HL-60 (cell line): ENCODE results near the gene NALCN.

Experiments used
- DNase-seq, 2 experiments: peaks; one replicate each; pipeline ENCODE4 v3.0.0-alpha.2; 2010 to 2020; ENCODE audit warnings: low read depth in 1 of 2, low spot score in 1 of 2
- H3K27ac ChIP-seq: fragments of 250-450 bp; sonication (Bioruptor Pico); replicated peaks from 2 replicates; pipeline ENCODE4 v1.5.1; 2020; ENCODE audit warnings: mild to moderate bottlenecking, moderate library complexity
- H3K27me3 ChIP-seq: fragments of 250-450 bp; sonication (Bioruptor Pico); 2 replicates; pipeline ENCODE4 v1.5.1; 2021; ENCODE audit warnings: mild to moderate bottlenecking, moderate library complexity; ENCODE audit not compliant: insufficient read depth, poor library complexity, severe bottlenecking
- H3K4me3 ChIP-seq: replicated peaks from 2 replicates; pipeline ENCODE4 v1.5.1; 2011; ENCODE audit warnings: mild to moderate bottlenecking, control low read depth, low read length; ENCODE audit not compliant: insufficient read depth
- GABPA ChIP-seq: IDR thresholded peaks from 2 replicates; pipeline ENCODE4 v1.6.1; 2012; ENCODE audit warnings: low read depth
- POLR2AphosphoS5 ChIP-seq: IDR thresholded peaks from 2 replicates; pipeline ENCODE4 v1.6.1; 2012; ENCODE audit warnings: low read depth
- SPI1 ChIP-seq: IDR thresholded peaks from 2 replicates; pipeline ENCODE4 v1.6.1; 2012; ENCODE audit warnings: low read depth, mild to moderate bottlenecking, borderline replicate concordance
- TF ChIP-seq, protein P1 (sequence below): IDR thresholded peaks from one replicate; pipeline ENCODE4 v1.5.1; 2011; ENCODE audit warnings: low read length, control low read depth, inconsistent platforms; ENCODE audit not compliant: insufficient read depth
- TF ChIP-seq, protein P2 (sequence below): IDR thresholded peaks from 2 replicates; pipeline ENCODE4 v1.6.1; 2012; ENCODE audit warnings: low read depth; ENCODE audit not compliant: insufficient replicate concordance

Gene NALCN

GRCh38 chr13:101412076-101412475 is 4.2 kb downstream of the NALCN start:
- H3K27ac ChIP-seq = no peak overlapping the region
- TF ChIP-seq, protein P1, sequence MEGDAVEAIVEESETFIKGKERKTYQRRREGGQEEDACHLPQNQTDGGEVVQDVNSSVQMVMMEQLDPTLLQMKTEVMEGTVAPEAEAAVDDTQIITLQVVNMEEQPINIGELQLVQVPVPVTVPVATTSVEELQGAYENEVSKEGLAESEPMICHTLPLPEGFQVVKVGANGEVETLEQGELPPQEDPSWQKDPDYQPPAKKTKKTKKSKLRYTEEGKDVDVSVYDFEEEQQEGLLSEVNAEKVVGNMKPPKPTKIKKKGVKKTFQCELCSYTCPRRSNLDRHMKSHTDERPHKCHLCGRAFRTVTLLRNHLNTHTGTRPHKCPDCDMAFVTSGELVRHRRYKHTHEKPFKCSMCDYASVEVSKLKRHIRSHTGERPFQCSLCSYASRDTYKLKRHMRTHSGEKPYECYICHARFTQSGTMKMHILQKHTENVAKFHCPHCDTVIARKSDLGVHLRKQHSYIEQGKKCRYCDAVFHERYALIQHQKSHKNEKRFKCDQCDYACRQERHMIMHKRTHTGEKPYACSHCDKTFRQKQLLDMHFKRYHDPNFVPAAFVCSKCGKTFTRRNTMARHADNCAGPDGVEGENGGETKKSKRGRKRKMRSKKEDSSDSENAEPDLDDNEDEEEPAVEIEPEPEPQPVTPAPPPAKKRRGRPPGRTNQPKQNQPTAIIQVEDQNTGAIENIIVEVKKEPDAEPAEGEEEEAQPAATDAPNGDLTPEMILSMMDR = no peak
- TF ChIP-seq, protein P2, sequence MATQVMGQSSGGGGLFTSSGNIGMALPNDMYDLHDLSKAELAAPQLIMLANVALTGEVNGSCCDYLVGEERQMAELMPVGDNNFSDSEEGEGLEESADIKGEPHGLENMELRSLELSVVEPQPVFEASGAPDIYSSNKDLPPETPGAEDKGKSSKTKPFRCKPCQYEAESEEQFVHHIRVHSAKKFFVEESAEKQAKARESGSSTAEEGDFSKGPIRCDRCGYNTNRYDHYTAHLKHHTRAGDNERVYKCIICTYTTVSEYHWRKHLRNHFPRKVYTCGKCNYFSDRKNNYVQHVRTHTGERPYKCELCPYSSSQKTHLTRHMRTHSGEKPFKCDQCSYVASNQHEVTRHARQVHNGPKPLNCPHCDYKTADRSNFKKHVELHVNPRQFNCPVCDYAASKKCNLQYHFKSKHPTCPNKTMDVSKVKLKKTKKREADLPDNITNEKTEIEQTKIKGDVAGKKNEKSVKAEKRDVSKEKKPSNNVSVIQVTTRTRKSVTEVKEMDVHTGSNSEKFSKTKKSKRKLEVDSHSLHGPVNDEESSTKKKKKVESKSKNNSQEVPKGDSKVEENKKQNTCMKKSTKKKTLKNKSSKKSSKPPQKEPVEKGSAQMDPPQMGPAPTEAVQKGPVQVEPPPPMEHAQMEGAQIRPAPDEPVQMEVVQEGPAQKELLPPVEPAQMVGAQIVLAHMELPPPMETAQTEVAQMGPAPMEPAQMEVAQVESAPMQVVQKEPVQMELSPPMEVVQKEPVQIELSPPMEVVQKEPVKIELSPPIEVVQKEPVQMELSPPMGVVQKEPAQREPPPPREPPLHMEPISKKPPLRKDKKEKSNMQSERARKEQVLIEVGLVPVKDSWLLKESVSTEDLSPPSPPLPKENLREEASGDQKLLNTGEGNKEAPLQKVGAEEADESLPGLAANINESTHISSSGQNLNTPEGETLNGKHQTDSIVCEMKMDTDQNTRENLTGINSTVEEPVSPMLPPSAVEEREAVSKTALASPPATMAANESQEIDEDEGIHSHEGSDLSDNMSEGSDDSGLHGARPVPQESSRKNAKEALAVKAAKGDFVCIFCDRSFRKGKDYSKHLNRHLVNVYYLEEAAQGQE = no peak
- TF ChIP-seq SPI1 (no peak), GABPA (no peak), POLR2AphosphoS5 (no peak)
- peaks cover 24% of the 10 kb centered on the region for H3K27me3 ChIP-seq
- DNase-seq = no peak
- H3K4me3 ChIP-seq = no peak overlapping the region

DNA sequence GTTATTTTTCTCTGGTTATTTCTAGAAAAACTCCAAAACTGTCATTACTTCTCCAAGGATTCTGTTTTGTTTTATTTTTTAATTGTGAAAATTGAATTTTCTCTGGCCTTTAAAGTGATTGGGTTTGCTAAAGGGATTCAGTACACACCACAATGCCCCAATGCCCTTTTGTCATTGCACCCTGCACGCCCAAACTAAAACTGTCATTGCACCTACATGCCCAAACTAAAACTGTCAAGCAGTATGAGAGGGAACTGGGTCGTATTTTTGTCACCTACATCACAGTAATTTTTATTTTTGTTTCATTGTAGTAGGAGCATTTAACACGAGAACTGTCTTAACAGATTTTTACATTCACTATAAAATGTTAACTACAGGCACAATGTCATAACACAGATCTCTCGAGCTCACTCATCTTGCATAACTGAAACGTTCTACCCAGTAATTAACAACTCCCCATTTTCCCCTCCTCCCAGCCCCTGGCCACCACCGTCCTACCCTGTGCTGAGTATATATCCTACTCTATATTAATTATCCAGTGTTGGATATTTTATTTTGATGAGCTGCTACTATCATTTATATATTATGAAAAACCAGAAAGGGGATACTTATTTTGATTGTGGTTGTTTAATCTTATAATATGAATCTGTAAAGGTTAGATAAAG is 7.2 kb downstream of the NALCN start:
- TF ChIP-seq POLR2AphosphoS5 = no peak
- TF ChIP-seq SPI1 = no peak
- TF ChIP-seq, protein P1 = no peak
- TF ChIP-seq, protein P2 = no peak
- no peak for TF ChIP-seq GABPA
- Histone ChIP-seq H3K27me3 (peaks cover under 1% of the 10 kb centered on the region), H3K27ac (no peak overlapping the region), H3K4me3 (no peak overlapping the region)
- DNase-seq = no peak

DNA sequence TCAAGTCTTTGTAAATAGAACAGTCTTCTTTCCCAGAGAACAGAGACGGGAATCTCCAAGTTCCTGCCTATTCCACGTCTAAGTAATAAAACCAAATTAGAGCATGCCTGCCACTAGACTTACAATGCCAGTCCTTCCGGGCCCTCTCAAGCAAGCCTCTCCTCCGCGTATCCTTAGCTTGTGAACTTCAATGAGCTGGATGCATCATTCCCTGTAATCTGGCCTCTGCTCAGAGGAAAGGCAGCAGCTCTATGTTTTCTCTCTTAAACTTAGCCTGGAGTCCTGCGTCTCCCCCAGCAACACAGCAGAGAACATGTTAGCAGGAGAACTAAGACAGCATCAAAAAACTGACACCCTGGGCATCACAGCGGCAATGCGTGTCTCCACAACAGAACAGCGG is 8.2 kb downstream of the NALCN start:
- Histone ChIP-seq H3K4me3 (no peak overlapping the region), H3K27me3 (no peaks in the 10 kb centered on the region), H3K27ac (no peak overlapping the region)
- no peak for DNase-seq
- TF ChIP-seq GABPA = no peak
- TF ChIP-seq SPI1 = no peak
- TF ChIP-seq, protein P1 = no peak
- TF ChIP-seq POLR2AphosphoS5 = no peak
- TF ChIP-seq, protein P2 = no peak
